Osteoblast (primary cell): ENCODE results near the gene LRBA. TPM values are rescaled to one million over a fixed set of nuclear protein-coding genes. Genes with fewer than 3 reads are reported as not detected.

Source experiments
- DNase-seq: peaks from one replicate; pipeline ENCODE4 v3.0.0; 2011; ENCODE audit warnings: low spot score, mixed read lengths; ENCODE audit not compliant: insufficient read length; ENCODE audit errors: missing footprints
- H2AFZ ChIP-seq: 2 replicates; pipeline ENCODE4 v1.6.0; 2011; ENCODE audit warnings: mild to moderate bottlenecking, low read length
- H3K27ac ChIP-seq: 2 replicates; pipeline ENCODE4 v1.5.1; 2011; ENCODE audit warnings: mild to moderate bottlenecking, low read depth, low read length, moderate library complexity
- H3K27me3 ChIP-seq: 2 replicates; pipeline ENCODE4 v1.6.0; 2012; ENCODE audit warnings: mild to moderate bottlenecking, control low read depth, inconsistent platforms, low read length, moderate library complexity; ENCODE audit not compliant: insufficient read depth
- H3K36me3 ChIP-seq: 2 replicates; pipeline ENCODE4 v1.5.1; 2011; ENCODE audit warnings: mild to moderate bottlenecking, low read length, control low read depth, moderate library complexity; ENCODE audit not compliant: insufficient read depth
- H3K4me1 ChIP-seq: 2 replicates; pipeline ENCODE4 v1.5.1; 2011; ENCODE audit warnings: mild to moderate bottlenecking, low read length, control low read depth, moderate library complexity; ENCODE audit not compliant: insufficient read depth
- H3K4me2 ChIP-seq: 2 replicates; pipeline ENCODE4 v1.6.0; 2011; ENCODE audit warnings: mild to moderate bottlenecking, low read length; ENCODE audit not compliant: insufficient read depth
- H3K4me3 ChIP-seq: fragments of 200-600 bp; sonication (generic); 3 replicates; pipeline ENCODE4 v1.5.1; 2012; ENCODE audit warnings: mild to moderate bottlenecking, low read length, inconsistent platforms; ENCODE audit not compliant: insufficient read depth
- H3K79me2 ChIP-seq: 2 replicates; pipeline ENCODE4 v1.6.0; 2012; ENCODE audit warnings: mild to moderate bottlenecking, low read length, control low read depth, inconsistent platforms; ENCODE audit not compliant: insufficient read depth
- H3K9me3 ChIP-seq: 2 replicates; pipeline ENCODE4 v1.5.1; 2011; ENCODE audit warnings: low read depth, low read length, control low read depth
- H4K20me1 ChIP-seq: 2 replicates; pipeline ENCODE4 v1.6.0; 2012; ENCODE audit warnings: mild to moderate bottlenecking, low read length, control low read depth; ENCODE audit not compliant: insufficient read depth
- CTCF ChIP-seq: IDR thresholded peaks from 2 replicates; pipeline ENCODE4 v1.5.1; 2011; ENCODE audit warnings: mild to moderate bottlenecking, low read depth, low read length, moderate library complexity; ENCODE audit errors: extremely low read depth
- total RNA-seq: library from RNA; depleted of rRNA; stranded (reverse); fragments of >200 nt; gene quantifications from 2 replicates; pipeline ENCODE4 v1.2.3, GENCODE V29; 2012

Gene LRBA
- total RNA-seq, 1 donor = 67.3 TPM

DNA sequence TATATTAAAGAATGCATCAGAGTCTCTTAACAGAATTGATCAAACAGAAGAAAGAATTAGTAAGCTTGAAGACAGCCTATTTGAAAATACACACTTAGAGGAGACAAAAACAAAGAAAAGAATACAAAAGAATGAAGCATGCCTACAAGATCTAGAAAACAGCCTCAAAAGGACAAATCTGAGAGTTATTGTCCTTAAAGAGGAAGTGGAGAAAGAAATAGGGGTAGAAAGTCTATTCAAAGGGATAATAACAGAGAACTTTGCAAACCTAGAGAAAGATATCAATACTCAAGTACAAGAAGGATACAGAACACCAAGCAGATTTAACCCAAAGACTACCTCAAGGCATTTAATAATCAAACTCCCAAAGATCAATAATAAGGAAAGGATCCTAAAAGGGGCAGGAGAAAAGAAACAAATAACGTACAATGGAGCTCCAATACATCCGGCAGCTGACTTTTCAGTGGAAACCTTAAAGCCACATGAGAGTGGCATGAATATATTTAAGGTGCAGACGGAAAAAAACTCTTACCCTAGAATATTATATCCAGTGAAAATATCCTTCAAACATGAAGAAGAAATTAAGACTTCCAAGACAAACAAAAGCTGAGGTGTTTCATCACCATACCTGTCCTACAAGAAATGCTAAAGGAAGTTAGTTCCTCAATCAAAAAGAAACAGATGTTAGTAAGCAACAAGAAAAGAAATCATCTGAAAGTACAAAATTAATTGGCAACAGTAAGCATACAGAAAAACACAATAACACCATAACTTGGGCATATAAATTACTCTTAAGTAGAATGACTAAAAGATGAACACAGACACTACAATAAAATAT is 36.1 kb downstream of the LRBA start:
- H3K79me2 ChIP-seq = peaks cover 25% of the 10 kb centered on the region
- H4K20me1 ChIP-seq = peaks cover 2% of the 10 kb centered on the region
- no peaks in the 10 kb centered on the region for H3K4me1 ChIP-seq
- no peak overlapping the region for H3K27ac ChIP-seq
- no peaks in the 10 kb centered on the region for H3K9me3 ChIP-seq
- no peak overlapping the region for H2AFZ ChIP-seq
- H3K36me3 ChIP-seq = no peaks in the 10 kb centered on the region
- H3K4me2 ChIP-seq = no peak overlapping the region
- no peak overlapping the region for H3K4me3 ChIP-seq
- H3K27me3 ChIP-seq = no peaks in the 10 kb centered on the region
- no peak for DNase-seq
- no peak for TF ChIP-seq CTCF

DNA sequence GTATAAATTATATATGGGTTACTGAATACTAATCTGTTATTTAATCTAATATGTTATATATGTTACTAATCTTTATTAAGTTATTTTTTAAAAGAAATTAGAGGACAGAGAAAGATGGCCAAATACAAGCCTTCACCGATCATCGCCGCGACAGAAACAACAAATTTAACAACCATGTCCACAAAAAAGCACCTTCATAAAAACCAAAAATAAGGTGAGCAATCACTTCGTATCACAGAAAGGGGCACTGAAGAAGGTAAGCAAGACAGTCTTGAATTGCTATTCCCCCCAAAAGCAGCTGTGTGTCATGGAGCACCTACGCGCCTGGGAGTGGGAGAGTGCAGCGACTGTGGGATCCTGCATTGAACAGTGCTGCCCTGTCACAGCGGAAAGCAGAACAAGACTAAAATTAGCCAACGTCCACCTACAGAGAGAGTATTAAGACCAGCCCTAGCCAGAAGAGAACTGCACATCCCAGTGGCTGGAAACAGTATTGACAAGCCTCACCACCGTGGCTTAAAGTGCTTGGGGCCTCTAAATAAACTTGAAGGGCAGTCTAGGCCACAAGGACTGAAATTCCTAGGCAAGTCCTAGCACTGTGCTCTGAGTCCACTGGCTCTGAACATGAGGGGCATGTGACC is 38.5 kb downstream of the LRBA start:
- Histone ChIP-seq H3K4me2 (no peak overlapping the region), H3K4me1 (no peaks in the 10 kb centered on the region), H3K27me3 (no peaks in the 10 kb centered on the region), H3K4me3 (no peak overlapping the region), H2AFZ (no peak overlapping the region), H3K9me3 (no peaks in the 10 kb centered on the region), H3K79me2 (peaks cover 28% of the 10 kb centered on the region), H3K27ac (no peak overlapping the region), H4K20me1 (peaks cover 4% of the 10 kb centered on the region), H3K36me3 (no peaks in the 10 kb centered on the region)
- no peak for TF ChIP-seq CTCF
- DNase-seq = no peak

DNA sequence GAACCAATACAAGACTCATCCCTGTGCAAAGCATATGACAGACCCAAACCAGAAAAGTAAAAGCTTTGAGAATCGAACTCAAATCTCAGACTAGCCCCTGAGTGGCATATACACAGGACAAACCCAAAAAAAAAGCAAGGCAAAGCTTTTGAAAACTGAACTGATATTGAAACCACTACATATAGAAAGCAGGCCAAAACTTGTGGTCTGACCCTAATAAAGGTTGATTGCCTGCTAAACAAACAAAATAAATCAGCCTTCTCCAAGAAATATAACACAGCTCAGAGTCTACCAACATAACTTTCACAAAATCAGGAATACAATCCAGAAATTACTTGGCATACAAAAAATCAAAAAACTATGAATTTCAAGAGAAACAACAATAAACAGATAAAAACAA is 40.3 kb downstream of the LRBA start:
- Histone ChIP-seq H3K4me3 (no peak overlapping the region), H3K36me3 (no peaks in the 10 kb centered on the region), H3K27me3 (no peaks in the 10 kb centered on the region), H4K20me1 (peaks cover 4% of the 10 kb centered on the region), H2AFZ (no peak overlapping the region), H3K4me1 (no peaks in the 10 kb centered on the region), H3K9me3 (no peaks in the 10 kb centered on the region), H3K27ac (no peak overlapping the region), H3K79me2 (peaks cover 32% of the 10 kb centered on the region), H3K4me2 (no peak overlapping the region)
- TF ChIP-seq CTCF = no peak
- DNase-seq = no peak

DNA sequence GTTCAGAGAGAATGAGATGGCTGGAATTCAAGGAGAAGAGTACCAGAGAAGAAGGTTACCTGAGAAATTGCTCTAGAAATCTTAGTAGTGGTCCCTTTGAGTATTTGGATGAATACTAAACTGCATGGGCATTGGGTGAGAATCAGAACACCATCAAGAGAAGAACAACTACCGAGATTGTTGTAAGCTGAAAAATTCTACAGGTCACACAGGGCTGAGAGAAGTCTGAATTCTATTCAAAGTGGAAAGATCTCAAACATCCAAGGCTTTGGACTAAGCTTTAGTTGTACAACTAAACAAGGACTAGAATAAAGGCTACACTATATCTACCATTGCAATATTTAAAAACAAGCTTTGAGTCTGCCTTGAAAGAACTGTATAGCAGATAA is 40.8 kb downstream of the LRBA start:
- H3K36me3 ChIP-seq = no peaks in the 10 kb centered on the region
- DNase-seq = no peak
- peaks cover 2% of the 10 kb centered on the region for H4K20me1 ChIP-seq
- peaks cover 34% of the 10 kb centered on the region for H3K79me2 ChIP-seq
- no peaks in the 10 kb centered on the region for H3K4me1 ChIP-seq
- H3K9me3 ChIP-seq = no peaks in the 10 kb centered on the region
- no peak overlapping the region for H3K4me2 ChIP-seq
- no peak overlapping the region for H3K27ac ChIP-seq
- no peaks in the 10 kb centered on the region for H3K27me3 ChIP-seq
- H2AFZ ChIP-seq = no peak overlapping the region
- no peak for TF ChIP-seq CTCF
- H3K4me3 ChIP-seq = no peak overlapping the region
